Mesenchymal stem cell (in vitro differentiated cells and primary cell): ENCODE data around the gene PBRM1. TPM values are rescaled to one million over a fixed set of nuclear protein-coding genes. Genes with fewer than 3 reads are reported as not detected.
A peak's percentile ranks its signal among the peaks of the same experiment; 100 is the strongest.

Experiments
- DNase-seq: peaks from one replicate; pipeline ENCODE4 v3.0.0-alpha.2; 2013
- H2AFZ ChIP-seq: one replicate; pipeline ENCODE4 v1.6.1; 2013; ENCODE audit warnings: low read depth, mild to moderate bottlenecking, control low read depth, inconsistent platforms, low read length, moderate library complexity
- H2AK5ac ChIP-seq: 2 replicates; pipeline ENCODE4 v1.6.1; 2013; ENCODE audit warnings: low read length, moderate library complexity, mild to moderate bottlenecking, inconsistent platforms; ENCODE audit not compliant: severe bottlenecking
- H2BK120ac ChIP-seq: one replicate; pipeline ENCODE4 v1.6.1; 2013; ENCODE audit warnings: low read depth, mild to moderate bottlenecking, inconsistent platforms, low read length, moderate library complexity
- H2BK12ac ChIP-seq, 2 experiments: one replicate each; pipeline ENCODE4 v1.6.1; 2013; ENCODE audit warnings: inconsistent platforms in 2 of 2, low read length in 2 of 2, mild to moderate bottlenecking in 2 of 2, moderate library complexity in 2 of 2, control low read depth in 1 of 2
- H2BK15ac ChIP-seq: one replicate; pipeline ENCODE4 v1.6.1; 2013; ENCODE audit warnings: mild to moderate bottlenecking, low read depth, inconsistent platforms; ENCODE audit not compliant: poor library complexity, severe bottlenecking
- H2BK5ac ChIP-seq: 2 replicates; pipeline ENCODE4 v1.6.1; 2013; ENCODE audit warnings: low read depth, mild to moderate bottlenecking, low read length, control low read depth, inconsistent platforms; ENCODE audit not compliant: poor library complexity, severe bottlenecking
- H3K14ac ChIP-seq, 2 experiments: one replicate each; pipeline ENCODE4 v1.6.1; 2013; ENCODE audit warnings: inconsistent platforms in 2 of 2, low read length in 2 of 2, control low read depth in 1 of 2, mild to moderate bottlenecking in 1 of 2, moderate library complexity in 1 of 2
- H3K18ac ChIP-seq, 2 experiments: one replicate each; pipeline ENCODE4 v1.6.1; 2013; ENCODE audit warnings: inconsistent platforms in 2 of 2, low read length in 2 of 2, control low read depth in 1 of 2, low read depth in 1 of 2, mild to moderate bottlenecking in 1 of 2
- H3K23ac ChIP-seq, 2 experiments: one replicate each; pipeline ENCODE4 v1.6.1; 2013; ENCODE audit warnings: inconsistent platforms in 2 of 2, low read length in 2 of 2, mild to moderate bottlenecking in 2 of 2, moderate library complexity in 2 of 2, control low read depth in 1 of 2
- H3K27ac ChIP-seq: 2 replicates; pipeline ENCODE4 v1.5.1; 2013; ENCODE audit warnings: mild to moderate bottlenecking, moderate library complexity, low read length, control low read depth, inconsistent platforms; ENCODE audit not compliant: poor library complexity, severe bottlenecking
- H3K27me3 ChIP-seq, 2 experiments: 2 replicates each; pipeline versions ENCODE4 v1.6.1 to v1.7.0; 2013; ENCODE audit warnings: low read length in 2 of 2, mild to moderate bottlenecking in 2 of 2, moderate library complexity in 2 of 2, control low read depth in 1 of 2, inconsistent platforms in 1 of 2; ENCODE audit not compliant: control insufficient read depth in 1 of 2, insufficient read depth in 1 of 2
- H3K36me3 ChIP-seq, 2 experiments: 2 replicates each; pipeline versions ENCODE4 v1.6.1 to v1.7.0; 2013; ENCODE audit warnings: low read length in 2 of 2, control low read depth in 1 of 2, inconsistent platforms in 1 of 2, low read depth in 1 of 2, mild to moderate bottlenecking in 1 of 2; ENCODE audit not compliant: insufficient read depth in 2 of 2, control insufficient read depth in 1 of 2
- H3K4ac ChIP-seq, 2 experiments: one replicate each; pipeline ENCODE4 v1.6.1; 2013; ENCODE audit warnings: inconsistent platforms in 2 of 2, low read length in 2 of 2, mild to moderate bottlenecking in 2 of 2, moderate library complexity in 2 of 2, control low read depth in 1 of 2, low read depth in 1 of 2
- H3K4me1 ChIP-seq: 2 replicates; pipeline ENCODE4 v1.6.1; 2013; ENCODE audit warnings: low read depth, low read length, control low read depth; ENCODE audit not compliant: control insufficient read depth, insufficient read depth
- H3K4me2 ChIP-seq: 2 replicates; pipeline ENCODE4 v1.6.1; 2013; ENCODE audit warnings: low read length, mild to moderate bottlenecking, inconsistent platforms; ENCODE audit not compliant: poor library complexity, severe bottlenecking
- H3K4me3 ChIP-seq, 2 experiments: 2 replicates each; pipeline versions ENCODE4 v1.5.1 to v1.7.0; 2013; ENCODE audit warnings: low read length in 2 of 2, mild to moderate bottlenecking in 2 of 2, control low read depth in 1 of 2, low read depth in 1 of 2; ENCODE audit not compliant: insufficient read depth in 1 of 2
- H3K79me1 ChIP-seq: replicated peaks from 2 replicates; pipeline ENCODE4 v1.6.1; 2013; ENCODE audit warnings: mild to moderate bottlenecking, control low read depth, low read length, inconsistent platforms; ENCODE audit not compliant: poor library complexity, severe bottlenecking
- H3K9ac ChIP-seq: 2 replicates; pipeline ENCODE4 v1.7.0; 2013; ENCODE audit warnings: mild to moderate bottlenecking, low read length, moderate library complexity
- H3K9me3 ChIP-seq: 2 replicates; pipeline ENCODE4 v1.7.0; 2013; ENCODE audit warnings: mild to moderate bottlenecking, low read length; ENCODE audit not compliant: control insufficient read depth
- H4K8ac ChIP-seq: one replicate; pipeline ENCODE4 v1.6.1; 2013; ENCODE audit warnings: inconsistent platforms, mild to moderate bottlenecking, low read length, moderate library complexity
- H4K91ac ChIP-seq: one replicate; pipeline ENCODE4 v1.6.1; 2013; ENCODE audit warnings: mild to moderate bottlenecking, low read length, inconsistent platforms
- WGBS: methylation state at CpG from one replicate; pipeline ENCODE4 v1.1.7; 2013; ENCODE audit warnings: mixed read lengths; 5-methylcytosine and 5-hydroxymethylcytosine counted together
- polyA plus RNA-seq, 2 experiments: library from polyadenylated mRNA; stranded (reverse); fragments of 200-250 nt; gene quantifications; one replicate each; pipeline ENCODE4 v1.2.3, GENCODE V29; 2013

The PBRM1 gene
- 28.8 TPM for polyA plus RNA-seq (2013, experiment 1 of 2)
- polyA plus RNA-seq (2013, experiment 2 of 2): 26.4 TPM

GRCh38 chr3:52685709-52686691 is at the start of gene PBRM1, which contains the start of gene GNL3:
PBRM1 (minus strand) TSS chr3:52685913.
GNL3 (plus strand) TSS chr3:52686032; CDS start chr3:52686093, 61 bp downstream.
- Histone ChIP-seq H3K9me3 (no peaks in the 10 kb centered on the region), H3K9ac (peak within 1 kb of the TSS; percentile 96), H2BK15ac (peak within 1 kb of the TSS; percentile 100), H2AFZ (peak within 1 kb of the TSS; percentile 90), H2BK12ac (peak within 1 kb of the TSS in 1 of 2 experiments; percentile 59), H4K8ac (peak within 1 kb of the TSS; percentile 99), H3K23ac (peak within 1 kb of the TSS in 1 of 2 experiments; percentile 91), H2BK120ac (peak within 1 kb of the TSS; percentile 99), H3K18ac (peak within 1 kb of the TSS; percentile 98 to 100), H3K4me1 (peaks cover 8% of the 10 kb centered on the region), H3K27ac (peak within 1 kb of the TSS; percentile 78), H3K4me3 (peak within 1 kb of the TSS; percentile 85 to 96), H3K14ac (peak within 1 kb of the TSS; percentile 98 to 100), H2AK5ac (no peak within 1 kb of the TSS), H3K36me3 (peaks cover 20 to 42% of the 10 kb centered on the region in 2 experiments), H4K91ac (peak within 1 kb of the TSS; percentile 100), H3K79me1 (peaks cover 6% of the 10 kb centered on the region), H3K4me2 (peak within 1 kb of the TSS; percentile 64), H3K27me3 (no peaks in the 10 kb centered on the region), H3K4ac (peak within 1 kb of the TSS; percentile 92 to 100), H2BK5ac (peak within 1 kb of the TSS; percentile 92)
- under 1% methylated on average over 81 of the region's 82 CpGs for WGBS
- DNase-seq: peak; percentile 97

- 84% methylated on average over 7 of the region's 10 CpGs for WGBS
- Histone ChIP-seq H3K27ac (no peak overlapping the region), H3K27me3 (no peaks in the 10 kb centered on the region)
These were observed 47.7 kb upstream of the PBRM1 start for GRCh38 chr3:52733256-52733891.

GRCh38 chr3:52731590-52731989 is 45.9 kb upstream of the PBRM1 start:
- Histone ChIP-seq H3K9ac (no peak overlapping the region), H3K4me2 (no peak overlapping the region), H3K4ac (no peak overlapping the region), H4K8ac (no peak overlapping the region), H3K23ac (no peak overlapping the region), H3K14ac (no peak overlapping the region), H3K18ac (no peak overlapping the region), H4K91ac (no peak overlapping the region), H3K4me3 (no peak overlapping the region), H2AK5ac (no peak overlapping the region), H2BK12ac (no peak overlapping the region), H2BK15ac (no peak overlapping the region), H3K36me3 (peaks cover 27 to 64% of the 10 kb centered on the region in 2 experiments), H3K79me1 (no peaks in the 10 kb centered on the region), H2BK5ac (no peak overlapping the region), H3K9me3 (peaks cover 55% of the 10 kb centered on the region), H3K4me1 (no peaks in the 10 kb centered on the region), H2BK120ac (no peak overlapping the region), H3K27me3 (no peaks in the 10 kb centered on the region), H2AFZ (no peak overlapping the region), H3K27ac (no peak overlapping the region)
- WGBS: 84% methylated on average over 14 of the region's 14 CpGs
- no peak for DNase-seq

More at GRCh38 chr3:52733256-52733891, 47.7 kb upstream of the PBRM1 start:
- Histone ChIP-seq H3K9me3 (peaks cover 52% of the 10 kb centered on the region), H2BK5ac (no peak overlapping the region), H3K9ac (no peak overlapping the region), H2BK15ac (no peak overlapping the region), H2AK5ac (no peak overlapping the region), H2BK120ac (no peak overlapping the region), H3K14ac (no peak overlapping the region), H3K4me2 (no peak overlapping the region), H3K36me3 (peaks cover 30 to 71% of the 10 kb centered on the region in 2 experiments), H3K18ac (no peak overlapping the region), H3K23ac (no peak overlapping the region), H4K91ac (no peak overlapping the region), H3K4ac (no peak overlapping the region), H2AFZ (no peak overlapping the region), H3K79me1 (peaks cover 2% of the 10 kb centered on the region), H3K4me1 (no peaks in the 10 kb centered on the region), H4K8ac (no peak overlapping the region), H3K4me3 (no peak overlapping the region), H2BK12ac (no peak overlapping the region)
- DNase-seq: no peak

GRCh38 chr3:52730681-52731080 is 45.0 kb upstream of the PBRM1 start:
- Histone ChIP-seq H3K9ac (no peak overlapping the region), H3K9me3 (peaks cover 53% of the 10 kb centered on the region), H2BK5ac (no peak overlapping the region), H2AK5ac (no peak overlapping the region), H3K4me1 (no peaks in the 10 kb centered on the region), H3K4me3 (no peak overlapping the region), H2BK120ac (no peak overlapping the region), H3K36me3 (peaks cover 27 to 59% of the 10 kb centered on the region in 2 experiments), H2BK15ac (no peak overlapping the region), H3K14ac (no peak overlapping the region), H3K4me2 (no peak overlapping the region), H2AFZ (no peak overlapping the region), H3K23ac (no peak overlapping the region), H3K4ac (no peak overlapping the region), H2BK12ac (no peak overlapping the region), H3K18ac (no peak overlapping the region), H4K8ac (no peak overlapping the region), H3K79me1 (no peaks in the 10 kb centered on the region), H3K27ac (no peak overlapping the region), H3K27me3 (no peaks in the 10 kb centered on the region), H4K91ac (no peak overlapping the region)
- DNase-seq: no peak
